Measurements from ENCODE around the gene VPS51.
"Not testable (repeated sequence)": the region's sequence is repeated elsewhere in the genome, so short reads cannot be mapped to it uniquely, and the experiment has no call there.

VPS51 gene

GRCh38 chr11:65108469-65109123 is 12.6 kb downstream of the VPS51 start:
- DNase-seq = no peak

GRCh38 chr11:65109231-65110198 is 13.5 kb downstream of the VPS51 start:
- DNase-seq = no peak

- DNase-seq = peak; percentile 81
These were observed 14.4 kb downstream of the VPS51 start for GRCh38 chr11:65110354-65110861.

- DNase-seq = no peak
These were observed 15.2 kb downstream of the VPS51 start for GRCh38 chr11:65111159-65111743.

- DNase-seq = peak; percentile 98
These were observed 15.9 kb downstream of the VPS51 start, which contains the start of gene TM7SF2 for GRCh38 chr11:65111744-65112545. TM7SF2 (plus strand) TSS chr11:65111872; CDS start chr11:65112016, 144 bp downstream.

GRCh38 chr11:65112546-65113360 is 16.7 kb downstream of the VPS51 start:
- peak; percentile 67 for DNase-seq

- no peak for DNase-seq
These were observed 17.3 kb downstream of the VPS51 start for GRCh38 chr11:65113361-65113756.

- DNase-seq = no peak
These were observed 17.8 kb downstream of the VPS51 start for GRCh38 chr11:65113839-65114238.

- DNase-seq = no peak
These were observed 18.6 kb downstream of the VPS51 start for GRCh38 chr11:65114538-65115171.

GRCh38 chr11:65115361-65116082 is 19.5 kb downstream of the VPS51 start:
- DNase-seq = no peak

- peak; percentile 29 for DNase-seq
These were observed 20.6 kb downstream of the VPS51 start for GRCh38 chr11:65116370-65117205.

GRCh38 chr11:65117206-65118096 is 21.4 kb downstream of the VPS51 start, which contains the start of gene ZNHIT2:
ZNHIT2 (minus strand) TSS chr11:65117701; CDS start chr11:65117653, 48 bp downstream.
- DNase-seq = peak; percentile 100

GRCh38 chr11:65118097-65118837 is 22.3 kb downstream of the VPS51 start:
- no peak for DNase-seq

- not testable (repeated sequence) for DNase-seq
These were observed 23.1 kb downstream of the VPS51 start for GRCh38 chr11:65118891-65119669.

- DNase-seq = no peak
These were observed 23.6 kb downstream of the VPS51 start for GRCh38 chr11:65119670-65119995.

- no peak for DNase-seq
These were observed 24.8 kb downstream of the VPS51 start for GRCh38 chr11:65120831-65121230.

- no peak for DNase-seq
These were observed 25.4 kb downstream of the VPS51 start for GRCh38 chr11:65121447-65121864.
